GF-D8 (cell line): ENCODE results near the gene ALKAL2.

Experiments used
- DNase-seq: peaks from one replicate; lab custom pipeline; 2025; lab: John Stamatoyannopoulos, UW

Gene ALKAL2

GRCh38 chr2:244547-244946, 43.3 kb downstream of the ALKAL2 start:
- no peak for DNase-seq

DNA sequence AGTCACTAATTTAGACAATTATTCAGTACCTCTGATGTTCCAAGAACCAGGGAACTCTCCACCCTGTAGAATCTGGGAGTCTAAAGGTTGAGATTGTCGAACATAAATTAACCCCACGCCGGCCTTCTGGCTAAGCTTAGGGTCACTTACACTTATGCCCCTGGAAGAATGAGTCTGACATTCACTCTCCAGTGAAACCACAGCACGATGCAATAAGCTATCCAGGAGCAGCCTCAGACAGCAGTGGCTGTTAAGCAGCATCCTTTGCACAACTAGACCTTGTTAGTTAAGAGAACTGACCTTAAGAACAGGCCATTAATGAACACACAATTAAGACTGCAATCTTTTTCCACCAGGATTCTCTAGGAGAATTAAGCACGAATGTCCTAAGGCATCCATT, 49.0 kb downstream of the ALKAL2 start:
- DNase-seq: no peak

GRCh38 chr2:238431-238830, 49.5 kb downstream of the ALKAL2 start:
- DNase-seq: no peak

DNA sequence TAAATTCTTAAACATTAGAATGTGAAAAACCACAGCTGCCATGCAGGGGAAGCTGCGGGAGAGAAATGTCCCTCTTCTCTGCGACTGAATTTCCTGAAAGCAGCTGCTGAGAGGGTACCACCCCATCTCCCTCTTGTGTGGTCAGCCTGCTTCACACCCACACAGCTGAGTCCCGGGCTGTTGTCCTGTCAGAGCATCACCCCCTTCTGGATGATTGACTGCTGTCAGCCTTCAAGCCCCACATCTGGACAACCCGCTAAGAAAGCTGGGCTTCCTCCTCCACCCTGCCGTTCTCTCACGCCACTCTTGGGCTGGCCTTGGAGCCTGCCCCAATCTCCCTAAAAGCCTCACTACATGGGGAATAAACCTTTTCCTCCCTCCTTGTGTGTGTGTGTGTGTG, 50.0 kb downstream of the ALKAL2 start:
- no peak for DNase-seq

GRCh38 chr2:236993-237539, 50.8 kb downstream of the ALKAL2 start:
- no peak for DNase-seq

DNA sequence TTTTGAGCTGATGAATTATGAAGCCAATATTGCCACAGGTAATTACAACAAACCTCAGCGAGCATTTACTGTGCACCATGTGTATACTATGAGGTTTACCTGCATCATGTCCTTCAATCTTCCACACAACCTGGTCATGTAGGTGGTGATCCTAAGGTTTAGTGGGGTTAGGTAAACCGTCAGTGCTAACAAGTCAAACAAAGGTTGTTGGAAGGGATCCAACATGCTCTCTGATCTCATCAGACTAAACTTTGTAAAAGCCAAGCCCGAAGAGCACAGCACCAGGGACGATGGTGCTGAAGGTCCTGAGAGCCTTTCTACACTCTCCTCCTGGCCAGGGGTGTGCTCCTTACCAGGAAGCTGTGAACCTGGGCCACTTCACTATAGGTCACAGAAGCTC, 53.5 kb downstream of the ALKAL2 start:
- DNase-seq: no peak

DNA sequence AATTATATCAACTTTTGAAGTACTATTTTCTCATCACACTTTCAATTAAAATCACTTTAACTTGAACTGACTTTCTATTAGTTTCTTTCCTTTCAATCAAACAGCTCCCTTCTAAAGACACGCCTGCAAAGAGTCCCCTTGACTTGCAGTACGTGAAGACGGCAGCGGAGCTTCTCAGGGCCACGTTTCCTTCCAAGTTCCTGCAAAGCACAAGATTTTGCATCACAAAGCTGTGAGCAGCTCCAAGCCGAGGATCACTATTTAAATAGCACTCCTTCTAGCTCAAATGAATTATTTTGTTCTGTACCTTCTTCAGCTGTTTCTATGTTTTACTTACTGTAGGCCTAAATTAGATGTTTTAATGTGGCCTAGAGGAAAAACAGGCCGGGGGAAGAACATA, 54.9 kb downstream of the ALKAL2 start:
- no peak for DNase-seq

- no peak for DNase-seq
Observed at GRCh38 chr2:231521-232185, 56.2 kb downstream of the ALKAL2 start.
